ENCODE data around the gene TTLL5. TPM values are rescaled to one million over a fixed set of nuclear protein-coding genes. Genes with fewer than 3 reads are reported as not detected.
"Not testable (repeated sequence)": the region's sequence is repeated elsewhere in the genome, so short reads cannot be mapped to it uniquely, and the experiment has no call there.

Gene TTLL5
- total RNA-seq, 1 donor from 2014 or later: 51.9 TPM

DNA sequence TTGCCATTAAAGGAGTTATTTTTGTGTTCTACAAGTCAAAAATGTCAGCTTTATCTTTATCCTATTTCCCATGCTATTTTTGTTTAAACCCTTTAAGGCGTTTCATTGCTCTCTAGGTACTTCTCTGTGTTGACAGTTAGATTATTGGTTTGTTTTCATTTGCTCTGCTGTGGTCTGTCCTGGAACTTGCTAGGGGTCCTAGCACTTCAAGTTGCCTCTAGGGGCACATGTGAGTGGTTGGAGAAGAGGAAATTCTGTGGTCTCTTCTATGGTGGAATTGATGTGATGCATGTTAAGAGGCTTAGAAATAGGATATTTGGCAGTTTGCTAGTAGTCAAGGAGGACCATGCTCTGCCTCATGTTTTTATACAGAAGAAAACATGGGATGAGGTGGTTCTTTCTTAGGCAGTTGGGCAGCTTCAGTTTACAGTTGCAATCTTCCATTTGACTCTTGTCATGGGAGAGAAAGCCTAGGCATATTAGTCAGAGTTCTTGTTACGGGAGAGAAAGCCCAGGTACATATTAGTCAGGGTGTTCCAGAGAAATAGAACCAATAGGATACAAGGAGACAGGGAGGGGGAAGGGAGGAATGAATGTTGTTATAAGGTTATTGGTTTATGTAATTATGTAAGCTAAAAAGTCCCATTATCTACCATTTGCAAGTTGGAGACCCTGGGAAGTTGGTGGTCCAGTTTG is 14.4 kb downstream of the TTLL5 start:
- H3K4me3 Mint-ChIP-seq (ENCODE audit: low read depth): no peak overlapping the region
- peaks cover 3% of the 10 kb centered on the region for H3K9me3 Mint-ChIP-seq (ENCODE audit: low read depth)
- H3K4me1 Mint-ChIP-seq (ENCODE audit: low read depth): no peaks in the 10 kb centered on the region
- H3K27me3 Mint-ChIP-seq: no peaks in the 10 kb centered on the region
- DNase-seq (ENCODE audit: low spot score, unreplicated experiment): no peak
- TF ChIP-seq, protein P1, sequence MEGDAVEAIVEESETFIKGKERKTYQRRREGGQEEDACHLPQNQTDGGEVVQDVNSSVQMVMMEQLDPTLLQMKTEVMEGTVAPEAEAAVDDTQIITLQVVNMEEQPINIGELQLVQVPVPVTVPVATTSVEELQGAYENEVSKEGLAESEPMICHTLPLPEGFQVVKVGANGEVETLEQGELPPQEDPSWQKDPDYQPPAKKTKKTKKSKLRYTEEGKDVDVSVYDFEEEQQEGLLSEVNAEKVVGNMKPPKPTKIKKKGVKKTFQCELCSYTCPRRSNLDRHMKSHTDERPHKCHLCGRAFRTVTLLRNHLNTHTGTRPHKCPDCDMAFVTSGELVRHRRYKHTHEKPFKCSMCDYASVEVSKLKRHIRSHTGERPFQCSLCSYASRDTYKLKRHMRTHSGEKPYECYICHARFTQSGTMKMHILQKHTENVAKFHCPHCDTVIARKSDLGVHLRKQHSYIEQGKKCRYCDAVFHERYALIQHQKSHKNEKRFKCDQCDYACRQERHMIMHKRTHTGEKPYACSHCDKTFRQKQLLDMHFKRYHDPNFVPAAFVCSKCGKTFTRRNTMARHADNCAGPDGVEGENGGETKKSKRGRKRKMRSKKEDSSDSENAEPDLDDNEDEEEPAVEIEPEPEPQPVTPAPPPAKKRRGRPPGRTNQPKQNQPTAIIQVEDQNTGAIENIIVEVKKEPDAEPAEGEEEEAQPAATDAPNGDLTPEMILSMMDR (IDR thresholded peaks at IDR 0.05; ENCODE audit: unreplicated experiment): peak; percentile 33
- H3K27ac Mint-ChIP-seq: no peak overlapping the region
- H3K36me3 Mint-ChIP-seq (ENCODE audit: insufficient read depth): peaks cover 19% of the 10 kb centered on the region

DNA sequence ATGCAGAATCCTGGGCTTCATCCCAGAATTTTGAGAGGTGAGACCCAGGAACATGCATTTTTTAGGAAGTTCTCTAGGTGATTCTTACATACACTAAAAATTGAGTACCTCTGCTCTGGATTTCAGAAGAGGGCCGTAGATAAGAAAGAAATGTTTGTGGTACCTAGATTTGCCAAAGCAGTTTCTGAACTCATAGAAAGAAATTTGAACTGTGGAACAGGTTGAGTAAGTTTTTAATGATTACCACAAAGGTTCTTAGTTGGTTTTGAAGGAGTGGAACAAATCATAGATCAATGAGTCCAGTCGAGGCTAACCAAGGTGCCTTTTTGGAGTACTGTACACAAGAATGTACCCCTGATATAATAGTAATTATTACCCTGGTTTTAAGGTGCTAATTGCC is 24.9 kb downstream of the TTLL5 start:
- Mint-ChIP-seq H3K9me3 (ENCODE audit: low read depth) (no peaks in the 10 kb centered on the region), H3K4me3 (ENCODE audit: low read depth) (no peak overlapping the region), H3K4me1 (ENCODE audit: low read depth) (peaks cover 8% of the 10 kb centered on the region), H3K27ac (no peak overlapping the region), H3K36me3 (ENCODE audit: insufficient read depth) (peaks cover 14% of the 10 kb centered on the region), H3K27me3 (no peaks in the 10 kb centered on the region)
- no peak for DNase-seq (ENCODE audit: low spot score, unreplicated experiment)
- TF ChIP-seq, protein P1 (IDR thresholded peaks at IDR 0.05; ENCODE audit: unreplicated experiment): no peak

DNA sequence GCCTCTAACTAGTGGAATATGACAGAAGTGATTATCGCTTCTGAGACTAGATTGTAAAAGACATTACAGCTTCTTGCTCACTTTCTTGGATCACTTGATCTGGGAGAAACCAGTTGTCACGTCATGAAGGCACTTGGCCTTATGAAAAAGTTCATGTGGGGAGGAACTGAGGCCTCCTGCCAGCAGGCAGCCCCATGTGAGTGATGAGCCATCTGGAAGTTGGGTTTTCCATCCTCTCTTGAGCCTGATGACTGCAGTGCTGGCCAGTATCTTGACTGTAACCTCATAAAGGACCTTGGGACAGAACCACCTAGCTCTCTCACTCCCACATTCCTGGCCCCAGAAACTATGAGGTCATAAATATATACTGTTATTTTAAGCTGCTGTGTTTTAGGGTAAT is 28.0 kb downstream of the TTLL5 start:
- Mint-ChIP-seq H3K4me1 (ENCODE audit: low read depth) (peaks cover 8% of the 10 kb centered on the region), H3K4me3 (ENCODE audit: low read depth) (no peak overlapping the region), H3K36me3 (ENCODE audit: insufficient read depth) (peaks cover 24% of the 10 kb centered on the region), H3K9me3 (ENCODE audit: low read depth) (peaks cover 2% of the 10 kb centered on the region), H3K27ac (no peak overlapping the region), H3K27me3 (no peaks in the 10 kb centered on the region)
- DNase-seq (ENCODE audit: low spot score, unreplicated experiment): no peak
- TF ChIP-seq, protein P1 (IDR thresholded peaks at IDR 0.05; ENCODE audit: unreplicated experiment): no peak

DNA sequence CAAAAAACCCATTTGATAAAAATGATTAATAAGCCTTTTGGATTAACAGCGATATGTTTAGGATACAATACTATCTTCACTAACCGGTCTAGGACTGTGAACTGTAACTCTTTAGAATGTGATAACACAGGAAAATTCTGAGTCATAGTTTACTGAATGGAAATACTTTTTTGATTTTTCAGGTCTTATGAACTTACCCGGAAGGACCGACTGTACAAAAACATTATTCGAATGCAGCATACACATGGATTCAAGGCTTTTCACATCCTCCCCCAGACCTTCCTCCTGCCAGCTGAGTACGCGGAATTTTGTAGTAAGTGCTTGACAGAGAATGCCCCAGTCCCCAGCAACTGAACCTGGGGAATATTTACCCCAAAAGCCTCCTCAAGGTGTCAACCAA is 29.0 kb downstream of the TTLL5 start:
- Mint-ChIP-seq H3K27me3 (no peaks in the 10 kb centered on the region), H3K36me3 (ENCODE audit: insufficient read depth) (peaks cover 33% of the 10 kb centered on the region), H3K4me3 (ENCODE audit: low read depth) (no peak overlapping the region), H3K9me3 (ENCODE audit: low read depth) (peaks cover 8% of the 10 kb centered on the region), H3K27ac (no peak overlapping the region), H3K4me1 (ENCODE audit: low read depth) (peaks cover 8% of the 10 kb centered on the region)
- TF ChIP-seq, protein P1 (IDR thresholded peaks at IDR 0.05; ENCODE audit: unreplicated experiment): no peak
- DNase-seq (ENCODE audit: low spot score, unreplicated experiment): no peak

DNA sequence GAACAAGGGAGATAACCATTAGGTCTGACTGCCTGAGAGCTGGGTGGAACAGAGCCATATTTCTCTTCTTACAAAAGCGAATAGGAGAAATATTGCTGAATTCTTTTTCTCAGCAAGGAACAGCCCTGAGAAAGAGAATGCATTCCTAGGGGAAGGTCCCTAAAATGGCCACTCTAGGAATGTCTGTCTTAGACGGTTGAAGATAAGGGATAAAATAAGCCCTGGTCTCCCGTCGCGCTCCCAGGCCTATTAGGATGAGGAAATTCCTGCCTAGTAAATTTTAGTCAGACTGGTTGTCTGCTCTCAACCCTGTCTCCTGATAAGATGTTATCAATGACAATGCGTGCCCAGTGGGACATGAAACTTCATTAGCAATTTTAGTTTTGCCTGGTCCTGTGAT is 34.0 kb downstream of the TTLL5 start:
- H3K4me3 Mint-ChIP-seq (ENCODE audit: low read depth); H3K9me3 Mint-ChIP-seq (ENCODE audit: low read depth); DNase-seq (ENCODE audit: low spot score, unreplicated experiment); H3K27me3 Mint-ChIP-seq; H3K27ac Mint-ChIP-seq; H3K4me1 Mint-ChIP-seq (ENCODE audit: low read depth): not testable (repeated sequence)
- H3K36me3 Mint-ChIP-seq (ENCODE audit: insufficient read depth): peaks cover 51% of the 10 kb centered on the region

DNA sequence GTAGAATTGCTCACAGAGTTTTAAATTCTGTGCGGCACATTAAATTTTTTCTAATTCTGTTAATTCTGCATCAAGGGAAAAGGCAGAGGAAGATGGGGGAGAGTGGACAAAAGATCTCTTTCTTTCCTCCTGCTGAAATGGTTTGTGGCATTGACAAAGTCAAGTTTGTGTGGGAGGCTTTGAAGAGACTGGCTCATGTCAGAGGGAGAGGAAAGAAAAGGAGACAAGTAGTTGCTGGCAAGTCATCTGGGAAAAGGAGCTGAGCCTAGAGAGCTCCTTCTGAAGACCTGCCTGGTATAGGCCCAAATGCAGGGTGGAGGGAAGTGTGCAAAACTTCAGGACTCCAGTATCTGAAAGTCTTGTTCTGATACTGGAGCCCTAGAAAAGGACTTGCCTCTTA is 36.3 kb downstream of the TTLL5 start:
- Mint-ChIP-seq H3K27ac (no peak overlapping the region), H3K4me1 (ENCODE audit: low read depth) (no peaks in the 10 kb centered on the region), H3K27me3 (no peaks in the 10 kb centered on the region), H3K4me3 (ENCODE audit: low read depth) (no peak overlapping the region), H3K36me3 (ENCODE audit: insufficient read depth) (peaks cover 45% of the 10 kb centered on the region), H3K9me3 (ENCODE audit: low read depth) (peaks cover 8% of the 10 kb centered on the region)
- TF ChIP-seq, protein P1 (IDR thresholded peaks at IDR 0.05; ENCODE audit: unreplicated experiment): no peak
- DNase-seq (ENCODE audit: low spot score, unreplicated experiment): no peak
